Neuronal stem cell (in vitro differentiated cells): Measurements from ENCODE around the gene IRF8.

Source experiments
- DNase-seq: peaks from one replicate; pipeline ENCODE4 v3.0.0-alpha.2; 2013; ENCODE audit warnings: low spot score
- H2AFZ ChIP-seq: one replicate; pipeline ENCODE4 v1.6.1; 2013; ENCODE audit warnings: mild to moderate bottlenecking, low read length, inconsistent platforms
- H2AK5ac ChIP-seq: 2 replicates; pipeline ENCODE4 v1.6.1; 2013; ENCODE audit warnings: low read depth, mild to moderate bottlenecking, inconsistent platforms, low read length, moderate library complexity, mixed read lengths
- H2BK120ac ChIP-seq: 2 replicates; pipeline ENCODE4 v1.6.1; 2013; ENCODE audit warnings: low read depth, mild to moderate bottlenecking, inconsistent platforms, low read length, moderate library complexity, mixed read lengths
- H2BK12ac ChIP-seq: one replicate; pipeline ENCODE4 v1.6.1; 2013; ENCODE audit warnings: low read length, inconsistent platforms
- H2BK15ac ChIP-seq: 2 replicates; pipeline ENCODE4 v1.6.1; 2013; ENCODE audit warnings: mild to moderate bottlenecking, low read length, inconsistent platforms, mixed read lengths
- H2BK5ac ChIP-seq: one replicate; pipeline ENCODE4 v1.6.1; 2013; ENCODE audit warnings: inconsistent platforms, mild to moderate bottlenecking, low read length, moderate library complexity
- H3K14ac ChIP-seq: one replicate; pipeline ENCODE4 v1.6.1; 2013; ENCODE audit warnings: low read length, inconsistent platforms
- H3K18ac ChIP-seq: 2 replicates; pipeline ENCODE4 v1.6.1; 2013; ENCODE audit warnings: low read length, inconsistent platforms
- H3K23ac ChIP-seq: 2 replicates; pipeline ENCODE4 v1.6.1; 2013; ENCODE audit warnings: low read depth, mild to moderate bottlenecking, mixed read lengths, low read length, inconsistent platforms; ENCODE audit not compliant: poor library complexity
- H3K27ac ChIP-seq: replicated peaks from 3 replicates; pipeline ENCODE4 v1.5.1; 2013; ENCODE audit warnings: low read length, inconsistent platforms
- H3K27me3 ChIP-seq, 3 experiments: 2 replicates each; pipeline ENCODE4 v1.6.1; 2013; ENCODE audit warnings: low read length in 3 of 3, mild to moderate bottlenecking in 2 of 3, inconsistent platforms in 1 of 3, low read depth in 1 of 3, mixed read lengths in 1 of 3, moderate library complexity in 1 of 3; ENCODE audit not compliant: control insufficient read depth in 3 of 3, insufficient read depth in 3 of 3
- H3K36me3 ChIP-seq, 2 donors: replicated peaks in 1 of 2; 2 replicates each; pipeline ENCODE4 v1.6.1; 2013; ENCODE audit warnings: low read length in 2 of 2; ENCODE audit not compliant: control insufficient read depth in 2 of 2, insufficient read depth in 2 of 2
- H3K4ac ChIP-seq: 2 replicates; pipeline ENCODE4 v1.6.1; 2013; ENCODE audit warnings: inconsistent platforms, mild to moderate bottlenecking, low read length, moderate library complexity
- H3K4me1 ChIP-seq, 2 donors: 1 replicate in 1 of 2; 2 replicates in 1 of 2; pipeline ENCODE4 v1.6.1; 2013; ENCODE audit warnings: low read length in 2 of 2, low read depth in 1 of 2; ENCODE audit not compliant: control insufficient read depth in 2 of 2, insufficient read depth in 1 of 2
- H3K4me2 ChIP-seq: one replicate; pipeline ENCODE4 v1.6.1; 2013; ENCODE audit warnings: mild to moderate bottlenecking, low read length, inconsistent platforms; ENCODE audit not compliant: insufficient read depth, poor library complexity, severe bottlenecking
- H3K4me3 ChIP-seq, 2 donors: 2 replicates each; pipeline ENCODE4 v1.5.1; 2013; ENCODE audit warnings: low read length in 2 of 2, mild to moderate bottlenecking in 2 of 2, inconsistent platforms in 1 of 2, moderate library complexity in 1 of 2
- H3K79me1 ChIP-seq: one replicate; pipeline ENCODE4 v1.6.1; 2013; ENCODE audit warnings: low read depth, mild to moderate bottlenecking, inconsistent platforms, low read length, moderate library complexity
- H3K9ac ChIP-seq: one replicate; pipeline ENCODE4 v1.6.1; 2013; ENCODE audit warnings: mild to moderate bottlenecking, low read depth, low read length, inconsistent platforms; ENCODE audit not compliant: poor library complexity
- H3K9me3 ChIP-seq, 2 donors: replicated peaks in 1 of 2; 2 replicates each; pipeline versions ENCODE3 to v1.6.1; 2013; ENCODE audit warnings: low read length in 2 of 2, mild to moderate bottlenecking in 2 of 2, inconsistent platforms in 1 of 2, low read depth in 1 of 2, mixed read lengths in 1 of 2, moderate library complexity in 1 of 2; ENCODE audit not compliant: control insufficient read depth in 2 of 2, insufficient read depth in 1 of 2
- H4K8ac ChIP-seq: one replicate; pipeline ENCODE4 v1.6.1; 2013; ENCODE audit warnings: low read depth, mild to moderate bottlenecking, inconsistent platforms, low read length, moderate library complexity
- H4K91ac ChIP-seq: one replicate; pipeline ENCODE4 v1.6.1; 2013; ENCODE audit warnings: low read length, low read depth, mild to moderate bottlenecking, inconsistent platforms; ENCODE audit not compliant: poor library complexity
- WGBS, 2 donors: extraction: QIAGEN DNeasy Blood & Tissue Kit; methylation state at CpG; one replicate each; pipeline ENCODE4 v1.1.7; 2013; ENCODE audit warnings: missing lambda C conversion rate in 2 of 2, mixed read lengths in 1 of 2; ENCODE audit not compliant: insufficient read length in 2 of 2, insufficient replicate concordance in 1 of 2; ENCODE audit errors: extremely low coverage in 2 of 2; 5-methylcytosine and 5-hydroxymethylcytosine counted together

The IRF8 gene

GRCh38 chr16:85901110-85901509 lies 2.1 kb downstream of the IRF8 start:
- Histone ChIP-seq H3K18ac (no peak overlapping the region), H3K27me3 (peaks cover 2 to 81% (median 22%) of the 10 kb centered on the region in 3 experiments), H2AK5ac (no peak overlapping the region), H4K8ac (no peak overlapping the region), H3K4me1 (peaks cover 0 to 14% of the 10 kb centered on the region in 2 donors), H3K9me3 (no peaks in the 10 kb centered on the region), H2BK12ac (no peak overlapping the region), H3K9ac (no peak overlapping the region), H3K23ac (no peak overlapping the region), H2BK120ac (no peak overlapping the region), H4K91ac (no peak overlapping the region), H2AFZ (no peak overlapping the region), H2BK5ac (no peak overlapping the region), H3K79me1 (no peaks in the 10 kb centered on the region), H3K27ac (no peak overlapping the region), H3K36me3 (no peaks in the 10 kb centered on the region), H3K4ac (no peak overlapping the region), H3K4me3 (no peak overlapping the region), H2BK15ac (no peak overlapping the region), H3K4me2 (no peak overlapping the region), H3K14ac (no peak overlapping the region)
- no CpG with 5 or more reads among the region's 4 CpGs for WGBS, 2 donors
- no peak for DNase-seq

GRCh38 chr16:85901773-85902365 lies 2.9 kb downstream of the IRF8 start:
- H3K4me1 ChIP-seq: peaks cover 0 to 14% of the 10 kb centered on the region in 2 donors
- H3K14ac ChIP-seq: no peak overlapping the region
- H4K91ac ChIP-seq: no peak overlapping the region
- no peak overlapping the region for H3K9ac ChIP-seq
- no peak overlapping the region for H2BK5ac ChIP-seq
- H3K9me3 ChIP-seq: no peaks in the 10 kb centered on the region
- H2AK5ac ChIP-seq: no peak overlapping the region
- H3K79me1 ChIP-seq: no peaks in the 10 kb centered on the region
- H2BK120ac ChIP-seq: no peak overlapping the region
- H2BK12ac ChIP-seq: no peak overlapping the region
- H2AFZ ChIP-seq: no peak overlapping the region
- DNase-seq: no peak
- no peak overlapping the region for H2BK15ac ChIP-seq
- no peak overlapping the region for H3K18ac ChIP-seq
- no peak overlapping the region for H3K4me2 ChIP-seq
- H3K4ac ChIP-seq: no peak overlapping the region
- no peak overlapping the region for H4K8ac ChIP-seq
- peaks cover 2 to 73% (median 22%) of the 10 kb centered on the region in 3 experiments for H3K27me3 ChIP-seq
- no CpG with 5 or more reads among the region's 7 CpGs for WGBS, 2 donors
- no peak overlapping the region for H3K23ac ChIP-seq
- no peak overlapping the region for H3K27ac ChIP-seq
- H3K4me3 ChIP-seq: no peak overlapping the region
- H3K36me3 ChIP-seq: no peaks in the 10 kb centered on the region

- no CpG with 5 or more reads among the region's 20 CpGs for WGBS, 2 donors
- Histone ChIP-seq H3K27me3 (peaks cover 2 to 68% (median 16%) of the 10 kb centered on the region in 3 experiments), H2AK5ac (no peak overlapping the region)
Observed at GRCh38 chr16:85902366-85903155, 3.6 kb downstream of the IRF8 start.

GRCh38 chr16:85903559-85903958 lies 4.6 kb downstream of the IRF8 start:
- peaks cover 2 to 65% (median 10%) of the 10 kb centered on the region in 3 experiments for H3K27me3 ChIP-seq
- DNase-seq: no peak

More at GRCh38 chr16:85902366-85903155, 3.6 kb downstream of the IRF8 start:
- Histone ChIP-seq H2BK12ac (no peak overlapping the region), H3K79me1 (no peaks in the 10 kb centered on the region), H3K27ac (peak overlapping the region; percentile 37), H3K14ac (no peak overlapping the region), H3K9ac (no peak overlapping the region), H4K91ac (no peak overlapping the region), H3K18ac (no peak overlapping the region), H3K4me1 (peaks cover 0 to 14% of the 10 kb centered on the region in 2 donors), H3K4ac (no peak overlapping the region), H3K23ac (no peak overlapping the region), H2AFZ (no peak overlapping the region), H3K36me3 (no peaks in the 10 kb centered on the region), H2BK5ac (no peak overlapping the region), H3K4me2 (no peak overlapping the region), H2BK15ac (no peak overlapping the region), H4K8ac (no peak overlapping the region), H3K4me3 (no peak overlapping the region), H2BK120ac (no peak overlapping the region), H3K9me3 (no peaks in the 10 kb centered on the region)
- no peak for DNase-seq

More at GRCh38 chr16:85903559-85903958, 4.6 kb downstream of the IRF8 start:
- H3K23ac ChIP-seq: no peak overlapping the region
- H4K8ac ChIP-seq: no peak overlapping the region
- H3K4me2 ChIP-seq: no peak overlapping the region
- peaks cover 0 to 11% of the 10 kb centered on the region in 2 donors for H3K4me1 ChIP-seq
- H2AK5ac ChIP-seq: no peak overlapping the region
- H2AFZ ChIP-seq: no peak overlapping the region
- no peak overlapping the region for H4K91ac ChIP-seq
- H3K14ac ChIP-seq: no peak overlapping the region
- H3K18ac ChIP-seq: peak overlapping the region; percentile 6
- H3K79me1 ChIP-seq: no peaks in the 10 kb centered on the region
- H3K36me3 ChIP-seq: no peaks in the 10 kb centered on the region
- no peak overlapping the region for H2BK5ac ChIP-seq
- no peaks in the 10 kb centered on the region for H3K9me3 ChIP-seq
- no peak overlapping the region for H3K9ac ChIP-seq
- no peak overlapping the region for H3K4ac ChIP-seq
- H3K4me3 ChIP-seq: no peak overlapping the region
- no peak overlapping the region for H2BK15ac ChIP-seq
- no CpG with 5 or more reads among the region's 6 CpGs for WGBS, 2 donors
- H2BK120ac ChIP-seq: no peak overlapping the region
- no peak overlapping the region for H2BK12ac ChIP-seq
- H3K27ac ChIP-seq: no peak overlapping the region
